GOT3 (cell line): ENCODE results near the gene PPP2R2C.

Source experiments
- DNase-seq: peaks from one replicate; lab custom pipeline; 2025; ENCODE audit warnings: mixed read lengths; lab: John Stamatoyannopoulos, UW

Gene PPP2R2C

DNA sequence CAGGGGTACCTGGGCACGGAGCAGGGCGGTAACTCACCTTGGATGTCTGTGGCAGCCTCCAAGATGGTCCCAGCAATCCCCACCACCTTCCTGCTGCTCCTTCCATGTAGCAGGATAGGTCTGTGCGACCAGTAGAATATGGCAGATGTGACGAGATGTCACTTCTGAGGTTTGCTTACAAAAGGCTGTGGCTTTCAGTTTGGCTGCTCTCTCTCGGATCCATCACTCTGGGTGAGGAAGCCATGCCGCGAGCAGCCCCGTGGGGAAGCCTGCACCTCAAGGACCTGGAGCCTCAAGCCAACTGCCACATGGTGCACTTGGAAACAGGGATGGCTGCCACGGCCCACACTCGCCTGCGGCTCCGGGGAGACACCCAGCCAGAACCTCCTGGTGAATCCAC, 165.2 kb downstream of the PPP2R2C start:
- DNase-seq, result no peak

DNA sequence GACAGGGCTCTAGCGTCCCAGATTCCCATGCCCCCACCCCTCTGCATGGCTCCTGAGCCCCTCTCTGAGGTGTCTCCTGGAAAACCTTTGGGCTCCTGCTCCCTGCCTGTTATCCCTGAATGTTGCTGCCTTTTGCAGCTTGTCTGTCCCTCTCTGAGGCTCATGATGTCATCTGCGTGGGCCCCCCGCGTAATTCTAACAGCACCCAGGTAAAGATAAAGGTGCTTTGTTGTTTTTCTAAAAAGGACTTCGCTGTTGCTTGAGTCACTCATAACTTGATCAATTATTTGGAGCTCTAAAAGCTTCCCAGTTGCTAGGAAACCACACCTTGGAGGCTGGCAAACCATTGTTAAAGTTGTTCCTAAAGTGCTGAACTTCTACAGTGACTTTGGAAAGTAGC, 166.1 kb downstream of the PPP2R2C start:
- no peak for DNase-seq

DNA sequence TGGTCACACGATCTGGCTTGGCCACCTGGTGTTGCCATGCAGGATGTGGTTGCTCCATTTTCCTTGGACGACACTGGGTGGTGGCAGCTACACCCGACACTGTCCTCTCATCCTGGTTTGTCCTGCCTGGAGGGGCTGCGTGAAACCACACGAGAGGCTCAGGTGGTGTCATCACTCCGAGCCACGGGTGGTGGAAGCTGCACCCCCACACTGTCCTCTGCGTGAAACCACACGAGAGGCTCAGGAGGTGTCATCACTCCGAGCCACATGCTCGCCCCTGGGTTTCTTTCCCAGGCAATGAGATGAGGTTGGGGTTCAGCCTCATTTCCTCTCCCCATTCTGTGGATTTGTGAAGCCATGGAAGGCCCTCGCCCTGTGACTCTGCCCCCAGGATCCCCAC, 168.5 kb downstream of the PPP2R2C start:
- DNase-seq, result no peak

DNA sequence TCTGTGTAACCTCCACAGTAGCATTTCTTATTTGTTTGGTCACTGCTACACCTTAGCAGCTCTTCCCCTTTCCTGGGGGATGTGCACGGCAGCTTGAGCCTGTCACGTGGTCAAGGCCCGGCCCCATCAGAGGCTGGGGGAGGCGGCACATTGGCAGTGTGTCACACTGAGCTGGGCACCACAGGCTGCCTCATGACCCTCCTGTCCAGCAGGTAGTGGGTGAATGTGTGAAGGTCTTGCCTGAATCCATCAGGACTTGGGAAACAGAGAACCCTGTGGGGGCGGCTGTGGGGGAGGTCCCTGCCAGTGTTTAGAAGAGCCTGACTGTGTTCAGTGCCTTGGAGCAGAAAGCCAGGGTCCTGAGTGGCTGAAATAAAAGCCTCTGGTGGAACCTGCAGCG, 169.5 kb downstream of the PPP2R2C start:
- DNase-seq, result no peak

DNA sequence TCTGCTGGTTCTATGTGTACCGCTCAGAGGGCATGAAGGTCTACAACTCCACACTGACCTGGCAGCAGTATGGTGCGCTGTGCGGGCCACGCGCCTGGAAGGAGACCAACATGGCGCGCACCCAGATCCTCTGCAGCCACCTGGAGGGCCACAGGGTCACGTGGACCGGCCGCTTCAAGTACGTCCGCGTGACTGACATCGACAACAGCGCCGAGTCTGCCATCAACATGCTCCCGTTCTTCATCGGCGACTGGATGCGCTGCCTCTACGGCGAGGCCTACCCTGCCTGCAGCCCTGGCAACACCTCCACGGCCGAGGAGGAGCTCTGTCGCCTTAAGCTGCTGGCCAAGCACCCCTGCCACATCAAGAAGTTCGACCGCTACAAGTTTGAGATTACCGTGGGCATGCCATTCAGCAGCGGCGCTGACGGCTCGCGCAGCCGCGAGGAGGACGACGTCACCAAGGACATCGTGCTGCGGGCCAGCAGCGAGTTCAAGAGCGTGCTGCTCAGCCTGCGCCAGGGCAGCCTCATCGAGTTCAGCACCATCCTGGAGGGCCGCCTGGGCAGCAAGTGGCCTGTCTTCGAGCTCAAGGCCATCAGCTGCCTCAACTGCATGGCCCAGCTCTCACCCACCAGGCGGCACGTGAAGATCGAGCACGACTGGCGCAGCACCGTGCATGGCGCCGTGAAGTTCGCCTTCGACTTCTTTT, 170.5 kb downstream of the PPP2R2C start:
- no peak for DNase-seq

DNA sequence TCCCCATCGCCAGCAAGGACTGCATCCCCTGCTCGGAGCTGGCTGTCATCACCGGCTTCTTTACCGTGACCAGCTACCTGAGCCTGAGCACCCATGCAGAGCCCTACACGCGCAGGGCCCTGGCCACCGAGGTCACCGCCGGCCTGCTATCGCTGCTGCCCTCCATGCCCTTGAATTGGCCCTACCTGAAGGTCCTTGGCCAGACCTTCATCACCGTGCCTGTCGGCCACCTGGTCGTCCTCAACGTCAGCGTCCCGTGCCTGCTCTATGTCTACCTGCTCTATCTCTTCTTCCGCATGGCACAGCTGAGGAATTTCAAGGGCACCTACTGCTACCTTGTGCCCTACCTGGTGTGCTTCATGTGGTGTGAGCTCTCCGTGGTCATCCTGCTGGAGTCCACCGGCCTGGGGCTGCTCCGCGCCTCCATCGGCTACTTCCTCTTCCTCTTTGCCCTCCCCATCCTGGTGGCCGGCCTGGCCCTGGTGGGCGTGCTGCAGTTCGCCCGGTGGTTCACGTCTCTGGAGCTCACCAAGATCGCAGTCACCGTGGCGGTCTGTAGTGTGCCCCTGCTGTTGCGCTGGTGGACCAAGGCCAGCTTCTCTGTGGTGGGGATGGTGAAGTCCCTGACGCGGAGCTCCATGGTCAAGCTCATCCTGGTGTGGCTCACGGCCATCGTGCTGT, 171.2 kb downstream of the PPP2R2C start:
- no peak for DNase-seq

DNA sequence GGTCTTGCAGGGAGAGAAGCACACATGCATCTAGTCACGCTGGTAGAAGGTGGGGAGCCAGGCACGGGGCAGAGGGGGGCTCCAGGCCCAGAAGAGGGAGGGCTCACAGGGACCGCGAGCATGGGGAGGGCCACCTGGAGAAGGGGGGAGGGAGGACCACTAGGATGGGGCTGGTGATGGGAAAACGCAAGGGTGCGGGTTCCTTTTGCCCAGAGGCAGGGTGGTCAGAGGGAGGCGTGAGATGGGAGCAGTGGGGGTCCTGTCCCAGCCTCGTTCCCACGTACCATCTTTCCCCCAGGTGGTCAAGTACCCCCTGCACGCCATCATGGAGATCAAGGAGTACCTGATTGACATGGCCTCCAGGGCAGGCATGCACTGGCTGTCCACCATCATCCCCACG, 172.1 kb downstream of the PPP2R2C start:
- no peak for DNase-seq

DNA sequence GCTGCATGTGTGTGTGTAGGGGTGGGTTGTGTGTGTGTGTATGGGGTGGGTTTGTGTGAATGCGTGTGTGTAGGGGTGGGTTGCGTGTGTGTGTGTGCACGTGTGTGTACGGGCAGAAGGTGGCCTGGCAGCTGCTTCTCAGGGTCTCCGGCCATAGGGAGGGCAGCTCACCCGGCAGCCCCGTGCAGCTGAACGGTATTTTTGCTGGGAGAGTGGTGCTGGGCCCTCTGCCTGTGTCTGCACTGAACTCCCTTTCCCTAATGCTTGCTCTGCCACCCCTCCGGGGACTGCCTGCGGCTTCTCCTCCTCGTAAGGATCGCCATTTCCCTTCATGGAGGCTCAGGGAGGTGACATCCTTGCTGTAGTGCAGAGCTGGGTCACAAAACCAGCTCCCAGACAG, 172.5 kb downstream of the PPP2R2C start:
- no peak for DNase-seq

DNA sequence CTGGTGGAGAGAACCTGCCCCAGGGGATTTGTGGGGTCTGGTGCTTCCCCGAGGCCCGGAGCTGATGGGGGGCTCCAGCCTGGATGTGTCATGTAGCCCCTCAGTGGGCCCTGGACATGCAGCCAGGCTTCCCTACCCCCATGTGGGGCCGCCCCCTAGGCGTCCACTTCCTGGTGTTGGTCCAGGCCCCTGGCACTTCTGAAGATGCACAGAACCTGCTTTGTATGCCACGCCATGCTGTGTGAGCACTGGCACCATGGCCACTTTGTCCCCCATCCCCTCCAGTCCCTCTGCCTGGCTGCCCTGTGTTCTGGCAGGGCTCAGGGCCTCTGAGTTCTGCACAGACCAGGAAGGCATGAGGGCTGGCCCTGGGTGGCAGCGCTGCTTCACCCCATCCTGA, 173.6 kb downstream of the PPP2R2C start:
- no peak for DNase-seq

DNA sequence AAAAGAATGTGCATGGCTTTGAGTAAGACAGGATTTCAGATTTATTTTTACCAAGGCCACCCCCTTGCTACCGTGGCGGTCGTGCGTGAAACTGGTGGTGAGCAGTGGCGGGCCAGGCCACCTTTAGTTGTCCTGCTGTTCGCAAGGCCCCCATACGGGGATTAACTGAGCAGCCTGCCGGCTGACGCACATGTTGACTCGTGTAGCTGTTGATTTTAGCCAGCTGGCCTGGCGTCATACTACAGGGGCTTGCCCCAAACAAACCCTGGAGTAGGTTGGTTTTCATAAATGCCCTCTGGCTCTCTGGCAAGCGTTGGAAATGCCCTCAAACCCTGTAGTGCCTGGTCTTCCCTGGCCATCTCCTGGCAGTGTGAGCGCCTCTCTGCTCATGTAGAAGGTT, 174.4 kb downstream of the PPP2R2C start:
- no peak for DNase-seq

DNA sequence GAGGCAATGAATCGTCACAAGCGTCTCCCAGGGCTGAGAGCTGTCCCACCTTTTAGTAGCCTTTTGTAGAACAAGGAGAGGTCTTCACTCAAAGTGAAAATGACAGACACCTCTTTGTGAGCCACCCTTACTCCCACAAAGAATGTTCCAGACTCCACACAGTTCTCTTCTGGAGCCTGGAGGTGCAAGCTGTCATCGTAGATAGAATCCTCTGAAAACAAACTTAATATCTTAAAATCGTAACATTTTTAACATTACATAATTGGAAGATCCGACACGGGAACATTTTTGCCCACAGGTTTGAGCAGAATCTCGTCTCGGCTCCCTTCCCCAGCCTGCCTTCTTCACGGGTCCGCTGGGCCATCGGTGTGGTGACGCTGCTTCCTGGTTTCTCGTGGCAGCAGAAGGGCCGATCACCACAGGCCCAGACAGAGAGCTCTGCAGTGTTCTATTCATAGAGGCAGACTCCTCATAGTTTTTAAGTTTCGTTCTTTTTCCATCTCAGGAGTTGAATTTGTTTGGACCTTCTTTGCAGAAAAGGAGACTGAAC, 175.1 kb downstream of the PPP2R2C start:
- no peak for DNase-seq

DNA sequence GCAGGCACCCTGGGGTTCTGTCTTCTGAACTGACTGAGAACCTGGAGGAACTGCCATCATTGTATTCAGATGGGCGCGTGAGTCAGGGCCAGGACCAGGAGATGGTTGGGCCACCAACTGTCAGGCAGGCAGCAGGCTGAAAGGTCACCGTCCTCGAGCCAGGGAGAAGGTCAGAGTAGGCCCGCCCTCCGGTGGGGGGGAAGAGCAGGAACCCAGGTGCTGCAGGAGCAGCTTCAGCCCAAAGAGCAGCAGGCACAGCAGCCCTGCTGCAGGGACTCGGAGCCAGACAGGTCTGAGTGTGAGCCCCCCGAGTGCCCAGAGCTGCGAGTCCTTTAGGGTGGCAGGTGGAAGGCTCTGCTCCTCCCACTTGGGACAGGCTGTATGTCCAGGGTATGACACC, 176.4 kb downstream of the PPP2R2C start:
- no peak for DNase-seq

DNA sequence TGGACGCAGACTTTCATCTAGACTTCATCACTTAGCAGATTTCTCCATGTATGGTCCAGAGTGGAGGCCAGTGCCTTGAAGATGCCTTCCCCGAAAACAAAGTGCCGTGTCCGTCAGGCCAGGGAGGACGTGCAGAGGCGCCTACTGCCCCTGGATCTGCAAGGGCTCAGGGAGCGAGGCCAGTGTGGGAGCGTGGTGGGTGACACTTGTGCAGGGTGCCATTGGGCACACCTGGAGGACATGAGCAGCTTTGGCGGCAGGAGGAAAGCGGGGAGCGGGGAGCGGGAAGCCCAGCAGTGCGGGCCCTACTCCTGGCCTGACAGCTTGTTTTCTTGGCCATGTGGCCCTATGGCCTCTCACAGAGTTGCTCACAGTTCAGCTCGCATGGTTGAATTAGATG, 176.9 kb downstream of the PPP2R2C start:
- DNase-seq, result no peak

DNA sequence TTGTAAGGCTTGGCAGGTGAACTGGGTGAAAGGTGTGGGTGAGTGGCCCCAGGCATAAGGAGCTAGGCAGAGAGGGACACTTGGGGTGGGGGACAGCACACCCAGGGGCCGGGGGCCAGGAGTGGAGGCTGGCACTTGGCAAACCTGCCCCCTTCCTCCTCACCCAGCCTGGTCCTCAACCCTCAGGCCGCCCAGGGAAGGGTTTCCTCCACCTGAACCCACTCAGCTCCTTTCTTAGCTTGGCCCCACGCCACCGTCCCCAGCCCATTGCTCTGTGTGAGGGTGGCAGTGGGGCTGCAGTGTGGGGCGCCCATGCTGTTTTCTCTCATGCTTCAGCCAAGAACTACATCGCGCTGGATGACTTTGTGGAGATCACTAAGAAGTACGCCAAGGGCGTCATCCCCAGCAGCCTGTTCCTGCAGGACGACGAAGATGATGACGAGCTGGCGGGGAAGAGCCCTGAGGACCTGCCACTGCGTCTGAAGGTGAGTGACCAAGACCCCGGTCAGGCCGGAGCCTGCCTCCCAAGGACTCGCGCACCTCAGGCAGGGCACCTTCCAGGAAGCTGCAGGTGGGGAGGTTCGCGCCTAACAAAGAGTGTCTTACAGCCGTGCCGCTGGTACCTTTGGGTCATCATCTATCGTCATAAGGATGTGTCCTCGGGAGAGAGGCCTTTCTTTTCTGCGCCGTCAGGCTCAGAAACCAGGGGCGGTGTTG, 177.6 kb downstream of the PPP2R2C start:
- no peak for DNase-seq

DNA sequence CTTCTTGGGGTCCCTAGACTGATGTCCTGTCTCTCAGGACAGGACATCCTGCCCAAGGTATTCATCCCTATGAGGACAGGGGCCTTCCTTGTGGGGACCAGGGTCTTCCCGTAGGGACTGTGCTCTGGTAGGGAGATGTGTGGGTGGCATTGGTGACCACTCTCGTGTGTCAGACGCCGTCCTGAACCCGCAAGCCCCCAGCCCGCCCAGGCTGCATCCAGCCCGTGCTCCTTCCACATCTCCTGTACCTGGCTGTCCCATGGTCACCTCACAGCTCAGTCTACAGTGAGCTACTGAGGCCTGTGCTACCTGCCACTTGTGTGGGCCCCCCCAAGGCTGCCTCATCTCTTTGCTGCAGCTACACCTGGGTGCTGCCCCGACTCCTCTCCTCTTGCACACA, 178.8 kb downstream of the PPP2R2C start:
- no peak for DNase-seq

DNA sequence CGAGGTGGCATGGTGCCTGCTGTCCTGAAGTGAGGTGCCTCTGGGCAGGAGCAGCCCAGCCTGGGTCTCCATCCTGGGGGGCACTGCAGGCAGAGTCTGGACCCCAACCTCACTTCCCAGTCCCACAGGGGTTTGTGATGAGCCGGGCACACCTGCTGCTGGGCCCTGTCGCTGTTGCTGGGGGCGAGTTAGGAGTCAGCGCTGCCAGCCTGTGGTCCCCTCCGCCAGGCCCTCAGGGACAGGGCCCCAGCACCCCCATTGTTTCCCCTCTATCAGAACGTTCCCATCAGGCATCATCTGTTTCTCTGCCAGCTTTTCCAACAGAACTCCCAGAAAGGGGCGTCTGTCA, 179.3 kb downstream of the PPP2R2C start:
- DNase-seq, result no peak

DNA sequence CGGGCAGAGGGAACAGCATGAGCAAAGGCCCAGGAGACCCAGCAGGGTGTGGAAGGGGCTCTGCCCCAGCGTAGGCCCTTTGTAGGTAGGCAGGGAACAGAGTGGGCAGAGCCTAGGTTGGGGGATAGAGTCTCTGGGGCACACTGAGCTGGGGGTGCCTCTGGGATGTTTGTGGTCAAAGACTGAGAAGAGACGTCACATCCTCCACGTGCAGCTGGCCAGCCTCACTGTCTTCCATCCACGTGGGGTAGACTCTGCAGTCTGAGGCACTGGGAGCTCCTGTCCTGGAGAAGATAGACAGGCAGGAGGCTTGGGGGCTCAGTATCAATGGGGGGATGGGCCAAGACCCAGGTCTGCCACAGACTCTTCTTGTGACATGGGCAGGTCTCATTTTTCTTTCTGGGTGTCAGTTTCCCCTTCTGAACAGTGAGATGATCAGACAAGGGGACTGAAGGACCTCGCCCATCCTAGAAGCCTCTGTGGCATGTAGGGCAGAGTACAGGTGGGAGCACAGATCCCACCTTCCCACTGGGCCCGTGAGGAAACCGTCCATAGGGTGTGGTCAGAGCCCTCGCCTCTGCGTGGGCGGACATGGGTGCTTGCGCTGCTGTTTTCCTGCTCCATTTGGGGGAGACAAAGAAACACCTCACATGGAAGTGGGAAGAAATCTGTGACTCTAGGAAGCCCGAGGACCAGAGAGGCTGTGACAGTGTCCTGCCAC, 179.9 kb downstream of the PPP2R2C start:
- no peak for DNase-seq

DNA sequence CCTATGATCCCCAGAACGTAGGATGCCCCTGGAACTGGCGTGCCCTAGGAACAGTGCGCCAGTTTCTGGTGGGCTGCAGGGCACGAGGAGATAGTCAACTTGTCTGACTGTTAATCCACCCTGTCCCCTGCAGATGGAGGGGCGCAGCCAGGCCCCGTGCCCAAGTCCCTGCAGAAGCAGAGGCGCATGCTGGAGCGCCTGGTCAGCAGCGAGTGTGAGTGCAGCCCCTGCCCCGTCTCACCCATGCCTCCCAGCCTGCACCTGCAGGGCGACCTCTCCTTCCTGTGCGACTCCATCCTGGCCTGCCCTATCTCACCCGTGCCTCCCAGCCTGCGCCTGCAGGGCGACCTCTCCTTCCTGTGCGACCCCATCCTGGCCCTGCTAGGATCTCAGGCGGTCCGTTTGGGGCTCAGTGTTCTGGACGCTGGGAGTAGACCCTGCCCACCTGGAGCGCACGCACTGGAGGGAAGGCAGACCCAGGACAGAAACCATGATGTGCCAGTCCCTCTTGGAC, 180.6 kb downstream of the PPP2R2C start:
- DNase-seq, result no peak

DNA sequence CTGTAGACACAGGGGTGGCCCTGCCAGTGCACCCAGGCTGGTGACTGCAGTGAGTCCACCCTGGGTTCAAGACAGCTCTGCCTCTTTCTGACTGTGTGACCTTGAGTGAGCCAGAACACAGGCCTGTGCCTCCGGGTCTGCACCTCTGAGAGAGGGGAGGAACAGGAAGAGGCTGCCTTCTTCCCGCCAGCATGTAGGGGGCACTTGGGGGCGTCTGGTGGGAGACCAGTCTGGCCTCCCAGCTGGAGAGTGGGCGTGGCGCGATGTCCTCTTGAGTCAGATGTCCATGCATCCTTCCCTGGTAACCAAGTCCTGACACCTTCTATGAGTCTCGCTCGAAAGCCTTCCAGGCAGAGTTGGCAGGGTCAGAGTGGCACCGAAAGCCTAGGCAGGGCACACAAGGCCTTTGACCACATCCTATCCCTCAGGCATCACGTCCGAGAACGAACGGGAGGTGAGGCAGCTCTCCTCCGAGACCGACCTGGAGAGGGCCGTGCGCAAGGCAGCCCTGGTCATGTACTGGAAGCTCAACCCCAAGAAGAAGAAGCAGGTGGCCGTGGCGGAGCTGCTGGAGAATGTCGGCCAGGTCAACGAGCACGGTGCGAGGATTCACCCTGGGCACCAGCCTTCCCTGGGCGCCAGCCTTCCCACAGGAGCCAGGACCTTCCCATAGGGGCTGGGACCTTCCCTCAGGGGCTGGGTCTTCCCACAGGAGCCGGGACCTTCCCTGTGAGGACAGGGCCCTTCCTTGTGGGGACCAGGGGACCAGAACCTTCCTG, 181.5 kb downstream of the PPP2R2C start:
- no peak for DNase-seq

DNA sequence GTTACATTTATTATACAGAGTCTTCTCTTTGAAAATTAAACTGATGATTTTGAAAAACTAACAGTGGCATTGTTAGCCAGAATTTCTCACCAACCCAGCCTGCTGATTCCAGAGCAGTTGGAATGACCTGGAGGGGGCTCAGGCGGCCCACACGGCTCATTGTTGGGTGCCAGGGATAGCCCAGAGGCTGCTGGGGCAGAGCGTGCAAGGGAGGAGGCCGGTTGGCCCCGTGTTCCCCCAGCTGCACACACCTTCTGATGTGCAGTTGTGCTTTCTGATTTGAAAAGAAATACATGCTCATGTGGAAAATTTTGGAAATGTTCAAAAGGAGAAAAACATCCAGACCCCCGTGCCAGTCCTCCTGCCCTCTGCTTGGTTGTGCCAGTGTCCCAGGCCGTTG, 182.2 kb downstream of the PPP2R2C start:
- DNase-seq, result no peak

DNA sequence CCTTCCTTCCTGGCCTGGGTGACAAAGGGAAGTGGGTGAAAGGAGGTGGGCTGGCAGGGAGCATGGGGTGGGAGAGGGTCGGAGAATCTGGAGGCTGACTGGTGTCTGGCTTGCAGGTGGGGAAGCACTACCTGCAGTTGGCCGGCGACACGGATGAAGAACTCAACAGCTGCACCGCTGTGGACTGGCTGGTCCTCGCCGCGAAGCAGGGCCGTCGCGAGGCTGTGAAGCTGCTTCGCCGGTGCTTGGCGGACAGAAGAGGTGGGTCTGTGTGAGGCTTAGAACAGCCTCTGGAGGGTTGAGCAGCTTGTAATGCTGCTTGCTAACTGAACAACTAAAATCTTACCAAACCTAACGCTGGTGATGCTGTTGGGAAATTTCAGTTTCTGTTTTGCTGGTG, 183.5 kb downstream of the PPP2R2C start:
- DNase-seq, result no peak
